DMS114 treated with DMSO at 0.1 percent for 48 hours (cell line): ENCODE measurements around the gene RTP3.

Experiments used
- DNase-seq: peaks from one replicate; lab custom pipeline; 2025; ENCODE audit not compliant: unreplicated experiment; lab: John Stamatoyannopoulos, UW

RTP3 gene

DNA sequence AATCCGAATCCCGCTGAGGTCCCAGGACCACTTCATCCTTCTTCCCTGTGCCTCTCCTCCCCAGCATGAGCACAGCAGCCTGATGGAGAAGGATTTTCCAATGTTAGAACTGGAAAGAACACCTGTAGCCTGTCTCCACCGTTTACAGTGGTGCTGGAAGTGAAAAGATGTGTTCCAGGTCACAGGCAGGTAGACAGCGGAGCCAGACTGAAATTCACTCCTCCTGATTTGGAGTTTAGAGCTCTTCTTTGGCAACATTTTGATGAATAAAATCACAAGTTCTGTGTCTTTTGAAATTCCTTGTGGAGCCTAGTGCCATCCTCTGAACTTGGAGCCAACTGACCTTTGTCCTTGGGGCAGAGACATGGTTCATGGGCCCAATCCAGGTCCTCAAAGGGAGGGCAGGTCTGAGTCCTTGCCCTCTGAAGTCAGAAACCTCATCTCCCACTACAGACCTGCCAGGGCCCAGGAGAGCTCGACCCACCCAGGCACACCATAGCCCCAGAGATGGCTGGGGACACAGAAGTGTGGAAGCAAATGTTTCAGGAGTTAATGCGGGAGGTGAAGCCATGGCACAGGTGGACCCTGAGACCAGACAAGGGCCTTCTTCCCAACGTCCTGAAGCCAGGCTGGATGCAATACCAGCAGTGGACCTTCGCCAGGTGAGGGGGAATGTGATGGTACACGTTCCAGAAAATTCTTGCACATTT, at the start of gene RTP3:
Gene RTP3, plus strand, starts transcription at position 421 of the 710 bp plus-strand sequence. Its CDS starts 87 bp downstream, at position 508.
- DNase-seq, result no peak

DNA sequence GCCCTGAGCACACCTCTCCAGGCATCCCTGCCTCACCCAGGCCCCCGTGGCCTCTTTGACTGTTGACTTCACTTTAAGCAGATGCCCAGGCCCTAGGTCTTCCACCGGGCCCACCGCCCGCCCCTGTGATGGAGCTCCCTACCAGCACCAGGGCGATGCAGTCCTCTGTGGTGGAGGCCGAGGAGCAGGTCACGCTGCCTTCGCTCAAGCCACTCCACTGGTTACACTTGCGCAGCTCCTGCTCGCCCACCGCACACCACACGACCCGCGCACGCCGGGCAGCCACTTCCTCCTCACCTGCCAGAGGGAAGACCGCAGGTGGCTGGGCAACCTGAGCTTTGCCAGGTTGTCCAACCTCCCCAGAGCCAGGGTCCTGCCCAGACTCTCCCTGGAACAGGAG, 49.1 kb upstream of the RTP3 start:
- no peak for DNase-seq

DNA sequence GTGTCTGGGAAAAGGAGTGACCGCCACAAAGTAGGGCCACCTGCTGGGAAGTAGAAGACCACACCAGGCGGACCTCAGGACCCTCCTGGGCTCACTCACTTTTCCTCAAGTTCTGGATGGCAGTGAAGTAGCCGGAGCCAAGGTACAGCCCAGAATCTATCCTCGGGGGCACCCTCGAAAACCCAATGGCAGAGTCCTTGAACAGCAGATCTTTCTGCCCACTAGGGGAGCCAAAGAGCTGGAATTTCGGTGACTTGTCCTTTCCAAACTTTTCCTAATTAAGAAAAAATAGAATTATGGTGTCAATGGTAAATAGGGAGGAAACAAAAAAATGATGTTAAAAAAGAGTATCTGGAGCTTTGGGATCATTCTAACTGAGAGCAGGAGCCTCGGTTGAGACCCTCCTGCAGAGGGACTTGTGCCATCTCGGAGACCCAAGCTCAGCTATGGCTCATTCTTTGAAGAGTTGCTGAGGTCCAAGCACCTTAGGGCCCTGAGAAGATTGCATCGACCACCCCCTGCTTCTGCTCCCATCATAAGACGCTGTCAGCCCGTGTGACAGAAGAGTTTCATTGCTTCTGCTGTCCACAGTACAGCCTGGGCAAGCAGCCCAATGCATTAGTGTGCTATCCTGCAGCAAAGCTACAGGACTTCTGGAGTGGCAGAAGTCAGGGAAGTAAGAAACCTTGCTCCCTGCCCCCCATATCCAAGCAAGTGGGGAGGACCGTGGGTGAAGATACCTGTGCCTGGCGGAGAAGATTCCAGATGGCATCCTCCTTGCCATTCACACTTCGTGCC, 47.8 kb upstream of the RTP3 start:
- no peak for DNase-seq

DNA sequence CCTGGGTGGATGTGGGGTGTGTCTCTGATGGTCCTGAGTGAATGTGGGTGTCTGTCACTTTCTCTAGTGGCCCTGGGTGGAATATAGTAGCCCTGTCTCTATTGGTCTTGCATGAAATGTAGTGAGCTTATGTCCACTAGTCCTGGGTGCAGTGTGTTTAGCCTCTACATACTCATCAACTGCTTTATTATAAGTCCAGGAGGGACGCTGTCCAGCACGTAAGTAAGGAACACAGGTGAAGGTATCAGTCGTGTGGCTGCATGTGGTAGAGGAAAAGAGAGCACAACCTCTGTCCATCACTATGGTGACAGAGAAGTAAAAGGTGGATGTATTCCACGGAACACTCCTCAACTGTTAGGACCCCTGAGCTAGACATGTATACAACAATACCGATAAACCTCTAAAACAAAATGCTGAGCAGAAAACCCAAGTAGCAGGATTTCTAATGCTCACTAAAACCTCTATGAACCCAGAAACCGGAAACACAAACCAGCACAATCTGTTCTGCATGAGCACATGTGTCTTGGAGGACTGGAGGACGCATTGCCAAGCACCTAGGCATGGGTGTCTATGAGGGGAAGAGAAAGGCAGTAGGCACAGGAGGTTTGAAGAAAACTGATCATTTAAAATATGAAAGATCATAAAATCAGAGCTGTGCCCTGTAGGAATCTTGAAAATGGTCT, 44.1 kb upstream of the RTP3 start:
- no peak for DNase-seq

DNA sequence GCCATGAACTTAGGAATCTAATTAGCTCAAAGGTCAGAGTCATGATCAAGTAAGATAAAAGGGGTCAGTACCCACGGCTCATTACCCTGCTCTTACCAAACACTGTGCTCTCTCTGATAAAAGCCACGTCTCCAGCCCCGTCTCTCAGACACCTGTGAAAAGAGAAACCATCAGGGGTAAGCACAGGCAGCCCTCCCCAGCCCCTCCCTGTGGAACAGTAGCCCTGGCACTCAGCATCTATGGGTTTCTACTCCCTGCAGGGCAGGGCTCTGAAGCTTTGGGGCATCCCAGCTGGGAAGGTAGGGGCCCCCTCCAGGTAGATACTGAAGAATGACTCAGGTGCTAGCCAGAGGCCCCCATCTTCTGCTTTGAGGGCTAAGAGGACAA, 43.6 kb upstream of the RTP3 start:
- DNase-seq, result no peak

DNA sequence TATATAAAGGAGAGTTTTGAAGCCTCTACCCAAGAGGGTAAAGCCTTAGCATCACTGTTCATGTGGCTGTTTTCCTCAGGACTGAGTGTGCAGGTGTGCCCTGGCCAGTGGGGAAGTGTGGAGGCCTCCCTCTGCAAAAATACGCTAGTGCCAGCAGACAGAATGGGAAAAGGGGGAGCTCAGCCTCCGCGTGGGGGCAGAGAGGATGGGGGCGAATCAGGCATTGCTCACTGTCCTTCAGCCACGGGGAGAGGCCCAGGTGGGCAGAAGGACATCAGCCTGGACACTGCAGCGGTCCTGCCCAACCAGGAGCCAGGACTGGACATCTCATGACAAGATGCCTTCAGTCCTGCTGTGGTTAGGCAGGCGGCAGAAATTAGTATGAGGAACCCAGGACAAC, 43.2 kb upstream of the RTP3 start:
- DNase-seq, result no peak

DNA sequence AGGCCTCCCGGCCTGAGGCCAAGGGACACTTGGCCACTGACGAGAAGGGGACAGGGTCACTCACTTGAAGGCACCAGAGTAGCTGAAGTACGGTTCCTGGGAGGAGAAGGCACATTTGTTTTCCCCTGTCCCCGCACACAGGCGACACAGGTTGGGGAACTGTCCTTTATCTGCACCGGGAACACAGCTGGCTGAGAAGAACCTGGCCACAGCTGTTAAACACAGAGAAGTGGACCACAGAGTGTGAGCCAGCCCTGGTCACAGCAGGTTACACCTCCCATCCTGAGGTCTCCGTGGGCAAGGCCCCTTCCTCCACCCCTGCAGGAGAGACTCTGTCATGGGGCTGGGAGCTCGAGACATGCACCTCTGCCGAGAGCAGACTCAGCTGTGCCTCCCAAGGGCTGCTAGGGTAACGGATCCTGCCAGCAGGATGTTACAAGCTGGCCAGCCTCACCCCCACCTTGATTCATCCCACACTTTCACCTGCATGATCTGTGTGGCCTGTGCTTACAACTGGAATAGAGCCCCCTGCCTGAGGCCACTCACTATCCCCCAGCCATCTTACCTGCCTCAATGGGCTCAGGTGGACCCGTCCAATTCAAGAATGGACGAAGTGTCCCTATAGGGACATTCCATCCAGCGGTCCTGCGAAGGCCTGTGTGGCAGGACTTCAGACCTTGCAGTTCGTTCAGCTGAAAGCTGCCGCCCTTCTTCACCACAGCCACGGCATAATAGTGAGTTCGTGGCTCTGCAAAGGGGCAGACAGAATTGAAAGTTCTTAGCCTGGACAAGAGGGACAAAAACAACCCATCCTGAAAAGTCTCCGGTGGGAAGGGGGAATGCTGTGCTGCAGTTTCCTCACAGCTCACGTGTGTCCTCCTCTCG, 42.3 kb upstream of the RTP3 start:
- no peak for DNase-seq

DNA sequence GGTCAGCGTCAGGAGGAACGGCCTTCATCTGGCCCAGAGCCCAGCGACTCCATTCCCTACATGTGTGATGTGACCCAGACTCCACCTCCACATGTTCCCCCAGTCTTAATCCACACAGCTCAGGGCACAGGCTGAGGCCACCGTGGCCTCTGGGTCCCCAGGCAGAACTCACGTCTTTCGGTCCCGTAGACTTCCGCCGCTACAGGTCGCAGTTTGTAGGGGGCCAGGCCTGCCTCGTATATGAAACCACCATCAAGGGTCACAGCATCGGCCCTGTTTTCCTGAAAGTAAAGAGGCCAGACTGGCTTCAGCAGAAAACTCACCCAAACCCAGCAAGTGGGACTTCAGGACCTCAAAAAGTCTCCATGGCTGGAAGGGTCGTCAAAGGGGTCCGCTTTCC, 41.7 kb upstream of the RTP3 start:
- DNase-seq, result no peak

DNA sequence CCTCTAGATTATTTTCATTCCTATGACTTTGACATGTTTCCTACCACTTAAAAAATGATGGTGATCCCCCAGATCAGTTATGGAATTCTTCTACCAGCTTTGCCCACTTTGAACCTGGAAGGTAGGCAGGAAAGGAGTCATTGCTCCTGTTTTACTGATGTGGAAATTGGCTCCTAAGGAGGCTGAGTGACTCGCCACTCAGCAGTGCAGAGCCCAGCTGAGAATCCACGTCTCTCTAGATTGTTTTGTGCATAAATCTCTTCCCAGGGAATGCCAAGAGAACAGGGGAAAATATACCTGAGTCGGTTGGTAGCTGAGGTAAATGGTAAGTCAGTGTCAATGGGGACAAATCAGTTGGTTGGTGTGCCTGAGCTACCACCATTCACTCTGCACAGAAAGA, 37.7 kb upstream of the RTP3 start:
- no peak for DNase-seq

DNA sequence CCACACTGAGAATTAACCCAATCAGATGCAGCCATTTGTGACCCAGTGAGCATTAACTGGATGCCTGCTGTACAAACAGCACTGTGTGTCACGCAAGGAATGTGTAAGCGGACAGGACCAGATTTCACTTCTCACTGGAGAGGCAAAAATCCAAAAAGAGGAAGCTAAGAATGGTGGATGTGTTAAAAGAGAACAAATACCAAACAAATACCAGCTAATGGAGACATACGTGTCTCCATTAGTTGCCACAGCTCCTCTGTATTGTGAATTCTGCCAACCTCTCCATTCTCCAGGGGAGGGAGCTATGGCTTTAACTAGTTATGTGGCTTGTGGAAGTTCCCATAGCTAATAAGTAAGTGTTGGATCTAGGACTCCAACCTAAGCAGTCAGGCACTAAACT, 35.7 kb upstream of the RTP3 start:
- DNase-seq, result no peak

DNA sequence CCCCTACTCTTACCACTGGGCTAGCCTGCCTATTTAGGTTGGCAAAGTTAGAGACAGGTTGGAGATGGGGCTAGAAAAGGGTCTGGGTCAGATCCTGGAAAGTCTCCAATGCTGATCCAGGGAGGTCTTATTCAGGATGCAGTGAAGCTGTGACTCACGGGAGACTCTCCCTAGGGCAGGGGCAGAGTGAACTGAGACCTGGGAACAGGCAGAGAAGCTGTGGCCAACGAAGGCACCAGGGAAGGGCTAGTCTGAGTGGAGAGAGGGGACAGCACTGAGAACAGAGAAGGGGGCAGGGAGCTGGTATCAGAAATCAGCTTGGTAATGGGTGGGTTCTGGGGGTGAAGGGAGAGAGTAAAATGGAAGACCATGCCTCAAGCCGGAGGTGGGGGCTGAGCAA, 35.3 kb upstream of the RTP3 start:
- no peak for DNase-seq

DNA sequence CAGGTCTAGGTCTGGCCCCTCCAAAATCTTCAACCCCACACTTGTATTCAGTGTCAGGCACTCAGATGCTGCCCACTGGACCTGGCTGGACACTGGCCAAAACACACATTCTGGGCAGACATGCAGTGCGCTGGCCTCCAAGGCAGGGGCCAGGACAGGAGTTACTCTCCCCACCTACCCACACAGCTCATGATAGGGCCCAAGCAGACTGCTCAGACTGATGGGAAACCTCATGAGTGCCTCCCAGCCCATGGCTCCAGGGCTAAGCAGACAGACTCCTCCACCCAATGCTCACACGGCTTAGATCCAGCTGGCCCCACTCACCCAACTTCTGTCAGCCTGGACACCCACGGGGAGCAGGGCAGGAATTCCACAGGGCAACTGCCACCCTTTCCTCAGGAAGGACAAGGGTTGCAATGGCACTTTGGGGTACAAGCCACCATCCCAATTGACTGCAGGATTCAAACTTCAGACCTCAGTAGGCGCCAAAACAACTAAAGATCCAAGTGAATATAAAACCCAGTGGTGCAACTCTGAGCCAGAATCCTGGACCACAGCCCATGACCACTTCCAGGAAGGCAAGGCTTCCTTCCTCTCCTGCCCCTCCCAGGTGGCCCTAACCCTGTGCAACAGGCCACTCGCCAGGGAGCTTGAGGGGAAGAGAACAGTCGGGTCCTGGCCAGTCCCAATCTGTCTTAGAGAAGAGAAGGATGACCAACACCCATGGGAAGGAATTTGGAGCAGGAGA, 34.5 kb upstream of the RTP3 start:
- DNase-seq, result no peak

DNA sequence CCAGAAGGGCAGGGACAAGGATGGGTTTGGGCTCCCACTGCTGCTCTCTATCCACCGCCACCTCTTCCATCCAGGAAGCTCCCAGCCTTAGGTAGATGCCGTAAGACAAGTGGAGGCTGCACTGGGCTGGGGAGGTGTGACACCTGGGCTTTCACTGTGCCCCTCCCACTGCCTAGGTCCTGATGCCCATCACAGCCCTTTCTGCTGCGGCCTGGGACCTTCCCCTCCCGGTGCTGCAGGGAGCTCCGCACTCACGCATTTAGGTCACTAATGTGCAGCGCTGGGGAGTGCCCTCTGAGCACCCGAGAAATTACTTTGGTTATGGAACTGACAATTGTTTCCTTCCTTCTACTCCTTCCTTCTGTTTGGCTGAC, 33.9 kb upstream of the RTP3 start:
- no peak for DNase-seq

DNA sequence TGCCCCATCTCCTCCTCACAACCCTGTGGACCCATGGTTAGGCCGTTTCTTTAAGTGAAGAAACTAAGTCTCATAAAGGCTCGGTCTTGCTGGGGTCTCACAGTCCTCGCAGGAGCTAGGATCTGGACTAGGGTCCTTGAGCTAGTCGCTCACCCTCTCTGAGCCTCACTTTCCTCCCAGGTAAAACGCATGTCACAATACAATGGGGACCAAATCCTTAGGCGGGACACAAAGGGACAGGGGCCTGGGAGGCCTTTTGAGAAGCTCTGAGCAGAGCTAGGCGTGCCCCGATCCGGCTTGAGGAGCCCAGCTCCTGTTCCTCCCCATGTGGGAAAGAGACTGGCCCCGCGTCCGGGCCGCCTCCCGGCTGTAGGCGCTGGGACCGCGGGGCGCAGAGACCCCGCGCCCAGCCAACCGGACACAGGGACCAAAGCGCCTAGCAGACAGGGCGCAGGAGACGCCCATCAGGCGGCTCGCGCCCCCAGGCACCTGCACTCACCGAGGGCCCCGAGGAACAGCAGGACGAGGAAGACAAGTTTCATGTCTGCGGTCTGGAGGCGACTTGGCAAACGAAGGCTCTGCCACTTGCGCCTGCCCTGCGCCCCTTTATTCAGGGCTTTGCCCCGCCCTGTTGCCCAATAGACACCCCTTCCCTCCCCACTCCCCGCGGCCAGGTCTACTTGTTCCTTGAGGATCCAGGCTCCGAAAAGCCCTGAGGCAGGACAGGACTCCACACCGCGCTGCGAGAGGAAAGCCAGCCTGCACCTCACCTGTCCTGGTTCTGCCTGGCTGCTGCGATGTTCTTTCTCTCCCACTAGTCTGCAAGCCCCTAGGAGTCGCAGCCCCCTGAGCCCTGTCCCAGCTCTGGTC, 33.2 kb upstream of the RTP3 start, which contains the start of gene LTF:
Gene LTF, minus strand, starts transcription at position 580 of the 870 bp plus-strand sequence. Its CDS starts 38 bp downstream, at position 542.
- DNase-seq, result no peak

DNA sequence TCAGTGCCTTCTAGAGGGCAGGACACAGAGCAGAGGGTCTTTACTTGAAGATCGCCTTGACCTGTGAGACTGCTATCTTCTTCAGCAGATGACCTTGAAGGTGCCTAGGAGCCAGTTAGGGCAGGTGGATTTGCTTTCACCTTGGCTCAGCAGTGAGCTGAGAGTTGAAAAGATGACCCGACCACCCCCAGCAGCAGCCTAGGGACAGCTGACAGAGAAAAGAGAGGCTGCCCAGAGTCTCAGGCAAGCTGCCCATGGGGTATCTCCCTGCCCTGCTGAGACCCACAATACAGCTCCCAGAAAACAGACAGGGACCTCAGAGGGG, 32.6 kb upstream of the RTP3 start:
- no peak for DNase-seq

DNA sequence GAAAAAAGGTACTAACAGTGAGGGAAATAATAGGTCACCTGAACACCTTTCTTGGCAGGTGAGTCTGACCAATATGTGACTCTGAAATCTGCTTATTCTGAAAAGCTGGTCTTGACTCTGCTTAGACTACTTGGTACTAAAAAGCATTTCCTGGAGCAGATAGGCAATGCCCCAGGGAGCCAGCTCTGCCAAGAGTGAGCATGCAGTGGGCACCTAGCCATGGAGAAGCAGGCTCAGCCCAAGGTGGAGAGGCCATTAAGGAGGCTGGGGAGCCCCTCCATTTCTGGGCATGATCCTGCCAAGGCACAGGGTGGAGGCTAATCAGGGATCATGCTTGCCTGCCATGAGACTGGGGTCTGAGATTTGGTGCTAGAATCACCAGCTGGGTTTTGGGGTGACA, 31.5 kb upstream of the RTP3 start:
- DNase-seq, result no peak

DNA sequence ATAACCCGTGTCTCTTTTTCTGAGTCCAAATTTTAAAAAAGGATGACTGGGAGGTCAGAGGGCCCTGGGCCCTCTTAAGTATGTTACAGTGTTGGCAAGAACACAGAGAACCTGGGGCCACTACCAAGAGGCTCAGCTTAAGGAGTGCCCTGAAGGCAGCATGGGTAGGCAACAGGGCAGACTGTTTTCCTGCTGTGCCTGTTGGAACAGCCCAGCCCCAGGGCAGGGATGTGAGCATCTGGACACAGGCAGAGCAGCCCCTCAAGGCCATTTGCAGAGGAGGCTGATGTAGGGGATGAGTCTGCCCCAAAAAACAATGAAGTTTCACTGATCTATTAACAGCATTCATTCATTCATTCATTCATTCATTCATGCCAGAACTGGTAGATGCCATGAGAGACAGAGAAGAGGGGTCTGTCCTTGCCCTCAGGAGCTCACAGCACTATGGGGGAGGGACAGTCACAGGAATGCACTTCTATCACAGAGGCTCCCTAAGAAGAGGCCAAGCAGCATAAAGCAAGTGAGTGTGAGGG, 30.8 kb upstream of the RTP3 start:
- no peak for DNase-seq

DNA sequence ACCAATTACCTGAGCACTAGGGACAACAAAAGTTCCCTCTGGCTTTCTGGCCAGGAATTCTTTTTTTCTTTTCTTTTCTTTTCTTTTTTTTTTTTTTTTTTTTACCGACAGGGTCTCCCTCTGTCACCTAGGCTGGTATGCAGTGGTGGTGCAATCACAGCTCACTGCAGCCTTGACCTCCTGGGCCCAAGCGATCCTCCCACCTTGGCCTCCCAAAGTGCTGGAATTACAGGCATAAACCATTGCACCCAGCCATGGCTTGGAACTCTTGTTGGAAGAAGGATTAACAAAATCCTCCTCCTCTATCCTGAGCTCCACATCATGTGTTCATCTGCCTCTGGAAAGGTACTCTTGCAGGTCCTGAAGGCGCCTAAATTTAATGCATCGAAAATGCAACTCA, 30.2 kb upstream of the RTP3 start:
- no peak for DNase-seq
